Caco-2 (cell line): ENCODE data around the gene EPHA2. TPM values are rescaled to one million over a fixed set of nuclear protein-coding genes. Genes with fewer than 3 reads are reported as not detected.

Source experiments
- BruUV-seq: library from RNA; stranded (reverse); fragments of 400-500 nt; replicated peaks from 2 replicates; lab custom pipeline; 2021; lab: Mats Ljungman, UMichigan
- CTCF ChIA-PET: fragments of 300-600 bp; sonication (Branson Sonifier 250); formaldehyde crosslinking; loops from one replicate; lab custom pipeline; 2022; ENCODE audit warnings: antibody characterized with exemption; lab: Charles Lee
- POLR2A ChIA-PET: fragments of 300-600 bp; sonication (Branson Sonifier 250); formaldehyde crosslinking; loops from one replicate; lab custom pipeline; 2022; ENCODE audit warnings: antibody characterized with exemption; lab: Charles Lee
- DNase-seq, 2 experiments: peaks; one replicate each; pipeline versions ENCODE4 v3.0.0 to v3.0.0-alpha.2; 2020 to 2022
- H3K27me3 ChIP-seq: replicated peaks from 2 replicates; pipeline ENCODE4 v1.6.0; 2011; ENCODE audit warnings: low read length; ENCODE audit not compliant: control insufficient read depth, insufficient read depth
- H3K36me3 ChIP-seq: 2 replicates; pipeline ENCODE4 v1.5.1; 2011; ENCODE audit warnings: low read length; ENCODE audit not compliant: control insufficient read depth, insufficient read depth
- H3K4me1 ChIP-seq: fragments of 250-450 bp; sonication (Bioruptor Pico); 2 replicates; pipeline ENCODE4 v1.5.1; 2020; ENCODE audit warnings: mild to moderate bottlenecking
- H3K4me3 ChIP-seq: 2 replicates; pipeline ENCODE4 v1.5.1; 2011; ENCODE audit warnings: low read depth, mild to moderate bottlenecking, control low read depth, low read length
- H3K9me3 ChIP-seq: fragments of 250-450 bp; sonication (Bioruptor Pico); 2 replicates; pipeline ENCODE4 v1.5.1; 2020; ENCODE audit warnings: mild to moderate bottlenecking, moderate library complexity
- H3K27ac Mint-ChIP-seq: one replicate; pipeline ENCODE4 v1.8.0; 2022; ENCODE audit warnings: mixed read lengths; ENCODE audit not compliant: unreplicated experiment
- H3K27me3 Mint-ChIP-seq: one replicate; pipeline ENCODE4 v1.8.0; 2022; ENCODE audit warnings: mixed read lengths; ENCODE audit not compliant: insufficient read depth, unreplicated experiment
- H3K36me3 Mint-ChIP-seq: one replicate; pipeline ENCODE4 v1.8.0; 2022; ENCODE audit warnings: mild to moderate bottlenecking, mixed read lengths; ENCODE audit not compliant: insufficient read depth, unreplicated experiment
- H3K4me1 Mint-ChIP-seq: one replicate; pipeline ENCODE4 v1.8.0; 2022; ENCODE audit warnings: low read depth, mixed read lengths; ENCODE audit not compliant: unreplicated experiment
- H3K4me3 Mint-ChIP-seq: one replicate; pipeline ENCODE4 v1.8.0; 2022; ENCODE audit warnings: mild to moderate bottlenecking, moderate library complexity, mixed read lengths; ENCODE audit not compliant: unreplicated experiment
- H3K9me3 Mint-ChIP-seq: one replicate; pipeline ENCODE4 v1.8.0; 2022; ENCODE audit warnings: mixed read lengths; ENCODE audit not compliant: unreplicated experiment
- intact Hi-C: fragments of 100-400 bp; cut with micrococcal nuclease; formaldehyde crosslinking; loops from one replicate; pipeline ENCODE4 v1.10.0; 2022; ENCODE audit not compliant: unreplicated experiment
- total RNA-seq: library from RNA; stranded (reverse); gene quantifications from 2 replicates; pipeline ENCODE4 v1.2.3, GENCODE V29; 2022
- TF ChIP-seq, protein P1 (sequence below), 2 experiments: fragments of 200-600 bp in 1 of 2; IDR thresholded peaks; 1 replicate in 1 of 2; 2 replicates in 1 of 2; pipeline versions ENCODE4 v1.5.1 to v1.8.0; 2011 to 2022; ENCODE audit warnings: antibody characterized with exemption in 1 of 2, control low read depth in 1 of 2, inconsistent platforms in 1 of 2, low read depth in 1 of 2, low read length in 1 of 2, mild to moderate bottlenecking in 1 of 2, moderate library complexity in 1 of 2; ENCODE audit not compliant: insufficient read depth in 1 of 2, severe bottlenecking in 1 of 2, unreplicated experiment in 1 of 2

EPHA2 gene
- total RNA-seq, 1 experiment from 2014 or later, result 31.2 TPM

DNA sequence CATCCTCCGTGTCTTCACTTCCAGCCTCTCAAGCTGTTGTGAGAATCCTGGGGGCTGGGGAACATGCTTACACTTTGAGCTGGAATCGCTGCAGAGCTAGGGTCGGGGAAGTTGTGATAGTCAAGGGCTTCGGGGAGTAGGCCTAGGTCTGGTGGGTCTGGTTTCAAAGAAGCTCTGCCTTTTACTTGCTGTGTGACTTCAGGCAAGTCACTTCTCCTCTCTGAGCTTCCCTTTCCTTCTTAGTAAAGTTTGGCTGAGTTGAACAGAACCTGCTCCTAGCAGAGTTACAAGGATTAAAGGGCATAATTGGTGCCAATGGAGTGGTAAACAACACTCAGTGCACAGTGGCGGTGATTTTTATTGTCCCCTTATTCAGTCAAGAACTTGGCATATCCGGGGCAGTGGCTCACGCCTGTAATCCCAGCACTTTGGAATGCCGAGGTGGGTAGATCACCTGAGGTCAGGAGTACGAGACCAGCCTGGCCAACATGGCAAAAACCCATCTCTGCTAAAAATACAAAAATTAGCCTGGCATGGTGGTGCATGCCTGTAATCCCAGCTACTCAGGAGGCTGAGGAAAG lies 30.9 kb upstream of the EPHA2 start:
- Histone ChIP-seq H3K4me3 (no peak overlapping the region), H3K9me3 (no peaks in the 10 kb centered on the region), H3K4me1 (peaks cover 37% of the 10 kb centered on the region), H3K27me3 (no peaks in the 10 kb centered on the region), H3K36me3 (no peaks in the 10 kb centered on the region)
- no peaks in the 10 kb centered on the region for H3K27me3 Mint-ChIP-seq
- peaks cover 21% of the 10 kb centered on the region for H3K4me1 Mint-ChIP-seq
- no peak for DNase-seq
- no peak overlapping the region for H3K27ac Mint-ChIP-seq
- H3K36me3 Mint-ChIP-seq, result no peaks in the 10 kb centered on the region
- no peak overlapping the region for H3K4me3 Mint-ChIP-seq
- POLR2A ChIA-PET, result no interaction called here
- CTCF ChIA-PET, result interaction anchor here (1.7 kb wide), 1 partner anchor 107 kb away, joined by 23 read pairs; no protein-coding TSS in a partner anchor
- BruUV-seq, result no TSS peak
- TF ChIP-seq, protein P1, sequence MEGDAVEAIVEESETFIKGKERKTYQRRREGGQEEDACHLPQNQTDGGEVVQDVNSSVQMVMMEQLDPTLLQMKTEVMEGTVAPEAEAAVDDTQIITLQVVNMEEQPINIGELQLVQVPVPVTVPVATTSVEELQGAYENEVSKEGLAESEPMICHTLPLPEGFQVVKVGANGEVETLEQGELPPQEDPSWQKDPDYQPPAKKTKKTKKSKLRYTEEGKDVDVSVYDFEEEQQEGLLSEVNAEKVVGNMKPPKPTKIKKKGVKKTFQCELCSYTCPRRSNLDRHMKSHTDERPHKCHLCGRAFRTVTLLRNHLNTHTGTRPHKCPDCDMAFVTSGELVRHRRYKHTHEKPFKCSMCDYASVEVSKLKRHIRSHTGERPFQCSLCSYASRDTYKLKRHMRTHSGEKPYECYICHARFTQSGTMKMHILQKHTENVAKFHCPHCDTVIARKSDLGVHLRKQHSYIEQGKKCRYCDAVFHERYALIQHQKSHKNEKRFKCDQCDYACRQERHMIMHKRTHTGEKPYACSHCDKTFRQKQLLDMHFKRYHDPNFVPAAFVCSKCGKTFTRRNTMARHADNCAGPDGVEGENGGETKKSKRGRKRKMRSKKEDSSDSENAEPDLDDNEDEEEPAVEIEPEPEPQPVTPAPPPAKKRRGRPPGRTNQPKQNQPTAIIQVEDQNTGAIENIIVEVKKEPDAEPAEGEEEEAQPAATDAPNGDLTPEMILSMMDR (IDR thresholded peaks at IDR 0.05; ENCODE audit: insufficient read depth in 1 of 2, low read depth in 1 of 2, low read length in 1 of 2, severe bottlenecking in 1 of 2, unreplicated experiment in 1 of 2), result no peak
- no peaks in the 10 kb centered on the region for H3K9me3 Mint-ChIP-seq
- intact Hi-C loops, result loop anchor here (1.0 to 5.0 kb wide), 3 partner anchors 30 to 107 kb away; partner anchors contain the start of genes CPLANE2 and EPHA2

DNA sequence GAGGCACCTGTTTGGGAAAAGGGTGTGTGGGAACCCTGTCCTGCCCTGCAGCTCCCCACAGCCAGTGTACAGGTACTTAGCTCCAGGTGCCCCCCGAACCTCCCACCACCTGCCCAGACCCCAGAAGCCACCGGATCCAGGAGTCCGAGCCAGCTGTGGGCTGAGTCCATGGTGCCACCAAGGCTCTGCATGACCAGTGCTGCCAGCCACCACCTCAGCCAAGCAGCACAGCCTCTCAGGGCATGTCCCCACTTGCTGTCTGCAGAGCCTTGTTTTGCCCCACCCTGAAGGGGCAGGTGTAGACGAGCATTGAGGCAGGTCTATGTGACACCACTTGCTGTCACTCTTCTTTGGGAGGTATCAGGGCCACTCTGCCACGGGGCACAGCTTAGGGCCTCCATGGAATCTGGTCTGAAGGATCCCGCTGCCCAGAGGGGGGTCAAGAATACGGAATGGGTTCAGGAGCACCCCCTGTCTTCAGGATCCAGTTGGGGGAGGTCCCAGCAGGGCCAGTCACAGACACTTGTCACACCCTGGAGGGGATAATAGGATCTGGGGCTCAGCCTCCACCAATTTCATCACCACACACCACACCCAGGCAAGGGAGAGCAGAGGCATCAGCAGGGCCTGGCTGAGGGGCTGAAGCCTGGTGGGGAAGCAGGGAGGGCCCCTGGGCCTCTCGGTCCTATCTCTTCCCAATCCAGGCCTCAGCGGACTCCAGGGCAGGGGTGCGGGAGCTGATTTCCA lies 28.9 kb upstream of the EPHA2 start:
- Histone ChIP-seq H3K9me3 (no peaks in the 10 kb centered on the region), H3K27me3 (no peaks in the 10 kb centered on the region), H3K4me3 (no peak overlapping the region), H3K4me1 (peaks cover 46% of the 10 kb centered on the region), H3K36me3 (no peaks in the 10 kb centered on the region)
- ChIA-PET CTCF (interaction anchor here (0.6 to 0.7 kb wide), 2 partner anchors 102 to 106 kb away, joined by 3 read pairs; no protein-coding TSS in a partner anchor), POLR2A (no interaction called here)
- Mint-ChIP-seq H3K4me1 (peaks cover 24% of the 10 kb centered on the region), H3K27me3 (no peaks in the 10 kb centered on the region), H3K27ac (peak overlapping the region; percentile 54), H3K4me3 (no peak overlapping the region), H3K36me3 (no peaks in the 10 kb centered on the region), H3K9me3 (no peaks in the 10 kb centered on the region)
- DNase-seq, result no peak
- BruUV-seq, result no TSS peak
- TF ChIP-seq, protein P1 (IDR thresholded peaks at IDR 0.05; ENCODE audit: insufficient read depth in 1 of 2, low read depth in 1 of 2, low read length in 1 of 2, severe bottlenecking in 1 of 2, unreplicated experiment in 1 of 2), result no peak
- intact Hi-C loops, result loop anchor here (5.0 kb wide), 1 partner anchor 53 kb away; the partner anchor contains the start of gene CPLANE2

DNA sequence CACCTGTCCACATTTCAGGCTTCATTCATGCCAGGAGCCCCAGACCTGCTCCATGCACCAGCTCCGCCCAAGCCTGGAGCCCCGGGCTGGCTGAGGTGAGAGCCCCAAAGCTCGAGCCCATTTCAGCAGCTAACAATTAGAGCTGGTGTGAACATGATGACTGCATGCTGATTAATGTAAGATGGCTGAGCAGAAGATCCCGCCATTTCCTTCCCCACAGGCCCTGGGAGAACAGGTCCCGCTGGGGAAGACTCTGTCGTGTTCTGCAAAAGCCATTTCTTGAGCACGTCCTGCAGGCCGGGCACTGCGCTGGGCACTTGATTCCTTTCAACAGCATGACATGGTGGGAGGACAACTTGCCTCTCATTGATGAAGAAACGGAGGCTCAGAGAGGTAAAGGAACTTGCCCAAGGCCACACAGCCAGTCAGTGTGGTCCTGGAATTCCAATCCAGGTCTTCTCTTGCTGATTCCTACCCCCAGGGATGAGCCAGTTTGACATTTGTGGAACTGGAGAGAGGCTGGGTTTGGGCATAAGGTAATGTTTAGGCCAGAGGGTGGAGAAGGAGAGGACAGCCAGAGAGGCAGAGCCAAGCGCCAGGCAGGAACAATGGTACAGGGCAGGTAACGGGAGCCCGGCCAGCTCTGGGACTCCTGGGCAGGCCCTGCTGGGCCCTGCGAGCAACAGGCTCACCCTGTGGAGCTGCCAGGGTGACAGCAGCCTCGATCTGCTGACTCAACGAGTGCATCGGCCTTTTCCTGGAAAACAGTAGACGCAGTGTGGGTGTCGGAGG lies 28.1 kb upstream of the EPHA2 start:
- Mint-ChIP-seq H3K9me3 (no peaks in the 10 kb centered on the region), H3K27ac (peak overlapping the region; percentile 54), H3K4me1 (peaks cover 23% of the 10 kb centered on the region), H3K36me3 (no peaks in the 10 kb centered on the region), H3K27me3 (no peaks in the 10 kb centered on the region), H3K4me3 (no peak overlapping the region)
- ChIA-PET CTCF (no interaction called here), POLR2A (no interaction called here)
- no peaks in the 10 kb centered on the region for H3K27me3 ChIP-seq
- H3K4me3 ChIP-seq, result no peak overlapping the region
- no peaks in the 10 kb centered on the region for H3K36me3 ChIP-seq
- H3K9me3 ChIP-seq, result no peaks in the 10 kb centered on the region
- no peak for DNase-seq
- peaks cover 45% of the 10 kb centered on the region for H3K4me1 ChIP-seq
- TF ChIP-seq, protein P1 (IDR thresholded peaks at IDR 0.05; ENCODE audit: insufficient read depth in 1 of 2, low read depth in 1 of 2, low read length in 1 of 2, severe bottlenecking in 1 of 2, unreplicated experiment in 1 of 2), result no peak
- BruUV-seq, result no TSS peak
- intact Hi-C loops, result loop anchor here (2.0 kb wide), 1 partner anchor 37 kb away; no protein-coding TSS in a partner anchor
